IMR-90 (cell line): ENCODE measurements around the gene PLCD1.

Experiments used
- CEBPB ChIP-seq: IDR thresholded peaks from 2 replicates; pipeline ENCODE4 v1.6.1; 2012; ENCODE audit warnings: low read depth, low read length, improper control_type of control experiment
- CTCF ChIP-seq: conservative IDR thresholded peaks from 2 replicates; pipeline ENCODE4 v1.5.1; 2012; ENCODE audit warnings: mild to moderate bottlenecking, low read depth, low read length, improper control_type of control experiment
- MAZ ChIP-seq: IDR thresholded peaks from 2 replicates; pipeline ENCODE4 v1.6.1; 2012; ENCODE audit warnings: low read depth, mild to moderate bottlenecking, low read length, improper control_type of control experiment, moderate library complexity, borderline replicate concordance
- MXI1 ChIP-seq: IDR thresholded peaks from 2 replicates; pipeline ENCODE4 v1.6.1; 2012; ENCODE audit warnings: low read depth, mild to moderate bottlenecking, low read length, moderate library complexity, borderline replicate concordance
- POLR2A ChIP-seq: IDR thresholded peaks from 2 replicates; pipeline ENCODE4 v1.6.1; 2012; ENCODE audit warnings: mild to moderate bottlenecking, low read depth, low read length
- RAD21 ChIP-seq: IDR thresholded peaks from 2 replicates; pipeline ENCODE4 v1.6.1; 2012; ENCODE audit warnings: low read length, improper control_type of control experiment
- RFX5 ChIP-seq: IDR thresholded peaks from 2 replicates; pipeline ENCODE4 v1.8.0; 2012; ENCODE audit warnings: low read depth, mild to moderate bottlenecking, low read length, moderate library complexity
- SMC3 ChIP-seq: fragments of 150-350 bp; IDR thresholded peaks from 2 replicates; pipeline ENCODE4 v1.6.1; 2016; ENCODE audit warnings: low read depth, mild to moderate bottlenecking, antibody characterized with exemption, low read length, moderate library complexity
- USF2 ChIP-seq: fragments of 150-350 bp; IDR thresholded peaks from 2 replicates; pipeline ENCODE4 v1.6.1; 2017; ENCODE audit warnings: mild to moderate bottlenecking, antibody characterized with exemption, low read length, low read depth

- no peak for TF ChIP-seq MAZ
- no peak for TF ChIP-seq CTCF
- no peak for TF ChIP-seq POLR2A
- no peak for TF ChIP-seq RAD21
- no peak for TF ChIP-seq RFX5
- TF ChIP-seq CEBPB: no peak
- TF ChIP-seq MXI1: no peak
- TF ChIP-seq USF2: no peak
- TF ChIP-seq SMC3: no peak
Observed at GRCh38 chr3:38020342-38020726, 9.1 kb downstream of the PLCD1 start.
